Progenitor cell of endocrine pancreas (in vitro differentiated cells): ENCODE measurements around the gene RIGI. TPM values are rescaled to one million over a fixed set of nuclear protein-coding genes. Genes with fewer than 3 reads are reported as not detected.
"Not testable (repeated sequence)": the region's sequence is repeated elsewhere in the genome, so short reads cannot be mapped to it uniquely, and the experiment has no call there.

Source experiments
- DNase-seq: peaks from one replicate; pipeline ENCODE4 v3.0.0; 2021; ENCODE audit warnings: low spot score; ENCODE audit not compliant: unreplicated experiment
- H3K27ac Mint-ChIP-seq: 2 replicates; pipeline ENCODE4 v1.8.0; 2021; ENCODE audit warnings: mild to moderate bottlenecking, moderate library complexity, mixed read lengths
- H3K27me3 Mint-ChIP-seq: 2 replicates; pipeline ENCODE4 v1.8.0; 2021; ENCODE audit warnings: mixed read lengths
- H3K36me3 Mint-ChIP-seq: 2 replicates; pipeline ENCODE4 v1.8.0; 2022; ENCODE audit warnings: mixed read lengths; ENCODE audit not compliant: insufficient read depth
- H3K4me1 Mint-ChIP-seq: 2 replicates; pipeline ENCODE4 v1.8.0; 2021; ENCODE audit warnings: low read depth, mixed read lengths
- H3K4me3 Mint-ChIP-seq: 2 replicates; pipeline ENCODE4 v1.8.0; 2021; ENCODE audit warnings: low read depth, mild to moderate bottlenecking, moderate library complexity, mixed read lengths
- H3K9me3 Mint-ChIP-seq: 2 replicates; pipeline ENCODE4 v1.8.0; 2021; ENCODE audit warnings: low read depth, mixed read lengths
- CTCF ChIP-seq: fragments of 200-600 bp; sonication (generic); IDR thresholded peaks from one replicate; pipeline ENCODE4 v1.5.0; 2021; ENCODE audit warnings: antibody characterized with exemption, mild to moderate bottlenecking; ENCODE audit not compliant: unreplicated experiment
- total RNA-seq: library from RNA; stranded (reverse); gene quantifications from 2 replicates; pipeline ENCODE4 v1.2.1, GENCODE V29; 2021

The RIGI gene
- total RNA-seq, 1 donor from 2014 or later, result 10.7 TPM

GRCh38 chr9:32550150-32550561 is 24.2 kb upstream of the RIGI start:
- Mint-ChIP-seq H3K36me3 (peaks cover 12% of the 10 kb centered on the region), H3K27ac (peak overlapping the region; percentile 99), H3K4me3 (peak overlapping the region; percentile 94), H3K27me3 (no peaks in the 10 kb centered on the region), H3K9me3 (no peaks in the 10 kb centered on the region), H3K4me1 (peaks cover 16% of the 10 kb centered on the region)
- TF ChIP-seq CTCF, result no peak
- DNase-seq, result no peak

- not testable (repeated sequence) for H3K27me3 Mint-ChIP-seq, H3K9me3 Mint-ChIP-seq, DNase-seq, H3K4me3 Mint-ChIP-seq, H3K27ac Mint-ChIP-seq
- peaks cover 15% of the 10 kb centered on the region for H3K4me1 Mint-ChIP-seq
- H3K36me3 Mint-ChIP-seq, result peaks cover 14% of the 10 kb centered on the region
Observed at GRCh38 chr9:32548213-32548612, 22.2 kb upstream of the RIGI start.

- no peaks in the 10 kb centered on the region for H3K9me3 Mint-ChIP-seq
- no peak overlapping the region for H3K27ac Mint-ChIP-seq
- DNase-seq, result no peak
- H3K4me1 Mint-ChIP-seq, result peaks cover 14% of the 10 kb centered on the region
- H3K36me3 Mint-ChIP-seq, result peaks cover 30% of the 10 kb centered on the region
- H3K27me3 Mint-ChIP-seq, result no peaks in the 10 kb centered on the region
- no peak for TF ChIP-seq CTCF
- no peak overlapping the region for H3K4me3 Mint-ChIP-seq
Observed at GRCh38 chr9:32545884-32546283, 19.9 kb upstream of the RIGI start.

- DNase-seq, result no peak
- Mint-ChIP-seq H3K27ac (no peak overlapping the region), H3K36me3 (peaks cover 24% of the 10 kb centered on the region), H3K4me1 (peaks cover 1% of the 10 kb centered on the region), H3K9me3 (no peaks in the 10 kb centered on the region), H3K4me3 (no peak overlapping the region), H3K27me3 (no peaks in the 10 kb centered on the region)
- TF ChIP-seq CTCF, result no peak
Observed at GRCh38 chr9:32543047-32543446, 17.1 kb upstream of the RIGI start.

- H3K27me3 Mint-ChIP-seq, result no peaks in the 10 kb centered on the region
- peaks cover 7% of the 10 kb centered on the region for H3K9me3 Mint-ChIP-seq
- H3K4me3 Mint-ChIP-seq, result no peak overlapping the region
- H3K36me3 Mint-ChIP-seq, result peaks cover 13% of the 10 kb centered on the region
- no peak for TF ChIP-seq CTCF
- H3K27ac Mint-ChIP-seq, result no peak overlapping the region
- no peaks in the 10 kb centered on the region for H3K4me1 Mint-ChIP-seq
- no peak for DNase-seq
Observed at GRCh38 chr9:32533816-32534215, 7.8 kb upstream of the RIGI start.

- Mint-ChIP-seq H3K9me3 (peaks cover 7% of the 10 kb centered on the region), H3K27ac (peak overlapping the region; percentile 8), H3K4me1 (no peaks in the 10 kb centered on the region), H3K4me3 (no peak overlapping the region), H3K27me3 (no peaks in the 10 kb centered on the region), H3K36me3 (peaks cover 13% of the 10 kb centered on the region)
- no peak for TF ChIP-seq CTCF
- no peak for DNase-seq
Observed at GRCh38 chr9:32533336-32533735, 7.3 kb upstream of the RIGI start.
